NCI-H2081 treated with DMSO at 0.1 percent for 48 hours (cell line): Measurements from ENCODE around the gene GNAT2.
A peak's percentile ranks its signal among the peaks of the same experiment; 100 is the strongest.

Source experiments
- DNase-seq: peaks from one replicate; lab custom pipeline; 2025; lab: John Stamatoyannopoulos, UW

Gene GNAT2

GRCh38 chr1:109641861-109642260 lies 22.4 kb upstream of the GNAT2 start:
- DNase-seq: no peak

GRCh38 chr1:109641078-109641740 lies 21.8 kb upstream of the GNAT2 start:
- no peak for DNase-seq

GRCh38 chr1:109640285-109640865 lies 21.0 kb upstream of the GNAT2 start:
- no peak for DNase-seq

- DNase-seq: no peak
Measured at GRCh38 chr1:109639841-109640184, 20.4 kb upstream of the GNAT2 start.

GRCh38 chr1:109639063-109639840 lies 19.8 kb upstream of the GNAT2 start:
- no peak for DNase-seq

- DNase-seq: no peak
Measured at GRCh38 chr1:109637446-109637845, 18.0 kb upstream of the GNAT2 start.

- no peak for DNase-seq
Measured at GRCh38 chr1:109636201-109636952, 17.0 kb upstream of the GNAT2 start.

- DNase-seq: no peak
Measured at GRCh38 chr1:109635862-109636200, 16.4 kb upstream of the GNAT2 start.

GRCh38 chr1:109634771-109635750 lies 15.6 kb upstream of the GNAT2 start:
- no peak for DNase-seq

- no peak for DNase-seq
Measured at GRCh38 chr1:109634292-109634691, 14.9 kb upstream of the GNAT2 start.

- peak; percentile 70 for DNase-seq
Measured at GRCh38 chr1:109632671-109633346, 13.4 kb upstream of the GNAT2 start.

- DNase-seq: no peak
Measured at GRCh38 chr1:109631513-109632505, 12.4 kb upstream of the GNAT2 start.

- no peak for DNase-seq
Measured at GRCh38 chr1:109630898-109631512, 11.6 kb upstream of the GNAT2 start.

GRCh38 chr1:109630081-109630897 lies 10.9 kb upstream of the GNAT2 start:
- DNase-seq: no peak

GRCh38 chr1:109629372-109630030 lies 10.1 kb upstream of the GNAT2 start:
- no peak for DNase-seq

GRCh38 chr1:109628540-109629321 lies 9.3 kb upstream of the GNAT2 start:
- DNase-seq: no peak
